Fibroblast of lung (primary cell): ENCODE measurements around the gene INIP. TPM values are rescaled to one million over a fixed set of nuclear protein-coding genes. Genes with fewer than 3 reads are reported as not detected.

Source experiments
- DNase-seq, 2 donors: peaks; one replicate each; pipeline versions ENCODE4 v3.0.0 to v3.0.0-alpha.2; 2010; ENCODE audit warnings: low read depth in 2 of 2
- H2AFZ ChIP-seq: 2 replicates; pipeline ENCODE4 v1.5.1; 2012; ENCODE audit warnings: low read length, control low read depth, inconsistent platforms
- H3K27ac ChIP-seq: 2 replicates; pipeline ENCODE4 v1.5.1; 2011; ENCODE audit warnings: low read length, control low read depth; ENCODE audit not compliant: insufficient read depth
- H3K27me3 ChIP-seq: 2 replicates; pipeline ENCODE4 v1.5.1; 2011; ENCODE audit warnings: mild to moderate bottlenecking, low read length; ENCODE audit not compliant: control insufficient read depth, insufficient read depth
- H3K36me3 ChIP-seq: 2 replicates; pipeline ENCODE4 v1.5.1; 2011; ENCODE audit warnings: low read length; ENCODE audit not compliant: control insufficient read depth, insufficient read depth
- H3K4me1 ChIP-seq: 2 replicates; pipeline ENCODE4 v1.5.1; 2011; ENCODE audit warnings: low read length; ENCODE audit not compliant: control insufficient read depth, insufficient read depth; ENCODE audit errors: extremely low read depth
- H3K4me2 ChIP-seq: 2 replicates; pipeline ENCODE4 v1.5.1; 2011; ENCODE audit warnings: low read length, control low read depth; ENCODE audit not compliant: insufficient read depth; ENCODE audit errors: extremely low read depth
- H3K4me3 ChIP-seq, 4 experiments: fragments of 200-600 bp in 1 of 4; sonication (generic) in 1 of 4; replicated peaks in 1 of 4; 2 replicates each; pipeline ENCODE4 v1.5.1; 2011 to 2016; ENCODE audit warnings: low read length in 4 of 4, low read depth in 3 of 4, mild to moderate bottlenecking in 3 of 4, control low read depth in 2 of 4, inconsistent platforms in 1 of 4, mixed read lengths in 1 of 4; ENCODE audit not compliant: insufficient read depth in 1 of 4; ENCODE audit errors: control extremely low read depth in 1 of 4
- H3K79me2 ChIP-seq: 2 replicates; pipeline ENCODE4 v1.5.1; 2012; ENCODE audit warnings: mild to moderate bottlenecking, low read length, inconsistent platforms; ENCODE audit not compliant: control insufficient read depth, insufficient read depth
- H3K9ac ChIP-seq: 2 replicates; pipeline ENCODE4 v1.5.1; 2011; ENCODE audit warnings: mild to moderate bottlenecking, low read length, control low read depth; ENCODE audit not compliant: insufficient read depth
- H3K9me3 ChIP-seq: 2 replicates; pipeline ENCODE4 v1.5.1; 2012; ENCODE audit warnings: low read depth, low read length; ENCODE audit not compliant: control insufficient read depth, insufficient read depth
- H4K20me1 ChIP-seq: 2 replicates; pipeline ENCODE4 v1.5.1; 2011; ENCODE audit warnings: low read length; ENCODE audit not compliant: control insufficient read depth, insufficient read depth; ENCODE audit errors: extremely low read depth
- EZH2 ChIP-seq: IDR thresholded peaks from 2 replicates; pipeline ENCODE4 v1.5.1; 2012; ENCODE audit warnings: low read length, control low read depth, mild to moderate bottlenecking; ENCODE audit errors: missing control alignments
- polyA plus RNA-seq, 2 donors: library from polyadenylated mRNA; depleted of rRNA in 1 of 2; stranded (reverse) in 1 of 2; unstranded in 1 of 2; fragments of >200 nt; gene quantifications; 2 replicates each; pipeline ENCODE4 v1.2.1, GENCODE V29; 2011 to 2012; ENCODE audit warnings: missing spikeins in 1 of 2
- total RNA-seq: library from RNA; depleted of rRNA; stranded (reverse); fragments of >200 nt; gene quantifications from 2 replicates; pipeline ENCODE4 v1.2.1, GENCODE V29; 2014
- TF ChIP-seq, protein P1 (sequence below), 2 donors: IDR thresholded peaks in 1 of 2; conservative IDR thresholded peaks in 1 of 2; 1 replicate in 1 of 2; 2 replicates in 1 of 2; pipeline ENCODE4 v1.5.1; 2011 to 2012; ENCODE audit warnings: low read length in 2 of 2, control low read depth in 1 of 2, inconsistent platforms in 1 of 2, low read depth in 1 of 2, mild to moderate bottlenecking in 1 of 2

INIP gene
- total and polyA plus RNA-seq, 2 donors (not counting 1 experiment from before 2014, with no cell fraction given) = 14.4 to 24.1 TPM

DNA sequence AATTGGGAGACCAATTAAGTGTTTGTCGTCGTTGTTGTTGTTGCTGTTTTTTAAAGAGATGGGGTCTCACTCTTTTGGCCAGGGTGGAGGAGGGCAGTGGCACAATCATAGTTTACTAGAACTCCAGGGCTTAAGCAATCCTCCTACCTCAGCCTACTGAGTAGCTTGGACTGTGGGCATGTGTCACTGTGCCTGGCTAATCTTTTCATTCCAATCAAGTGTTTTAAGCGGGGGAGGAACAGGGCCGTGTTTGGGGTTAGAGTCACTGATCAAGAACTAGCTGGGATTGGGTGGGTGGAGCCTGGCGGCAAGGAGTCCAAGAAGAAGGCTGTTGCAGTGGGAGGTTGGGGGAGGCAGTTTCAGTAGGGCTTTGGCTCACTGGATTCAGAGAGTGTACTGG, 46.4 kb upstream of the INIP start:
- Histone ChIP-seq H3K27ac (no peak overlapping the region), H3K4me1 (peaks cover 12% of the 10 kb centered on the region), H3K4me2 (peak overlapping the region; percentile 32), H4K20me1 (no peaks in the 10 kb centered on the region), H3K9ac (no peak overlapping the region), H3K36me3 (no peaks in the 10 kb centered on the region), H3K27me3 (no peaks in the 10 kb centered on the region), H3K79me2 (peaks cover 1% of the 10 kb centered on the region), H2AFZ (no peak overlapping the region), H3K9me3 (no peaks in the 10 kb centered on the region), H3K4me3 (no peak overlapping the region)
- peak in 1 of 2 donors; percentile 91 for DNase-seq
- TF ChIP-seq, protein P1, sequence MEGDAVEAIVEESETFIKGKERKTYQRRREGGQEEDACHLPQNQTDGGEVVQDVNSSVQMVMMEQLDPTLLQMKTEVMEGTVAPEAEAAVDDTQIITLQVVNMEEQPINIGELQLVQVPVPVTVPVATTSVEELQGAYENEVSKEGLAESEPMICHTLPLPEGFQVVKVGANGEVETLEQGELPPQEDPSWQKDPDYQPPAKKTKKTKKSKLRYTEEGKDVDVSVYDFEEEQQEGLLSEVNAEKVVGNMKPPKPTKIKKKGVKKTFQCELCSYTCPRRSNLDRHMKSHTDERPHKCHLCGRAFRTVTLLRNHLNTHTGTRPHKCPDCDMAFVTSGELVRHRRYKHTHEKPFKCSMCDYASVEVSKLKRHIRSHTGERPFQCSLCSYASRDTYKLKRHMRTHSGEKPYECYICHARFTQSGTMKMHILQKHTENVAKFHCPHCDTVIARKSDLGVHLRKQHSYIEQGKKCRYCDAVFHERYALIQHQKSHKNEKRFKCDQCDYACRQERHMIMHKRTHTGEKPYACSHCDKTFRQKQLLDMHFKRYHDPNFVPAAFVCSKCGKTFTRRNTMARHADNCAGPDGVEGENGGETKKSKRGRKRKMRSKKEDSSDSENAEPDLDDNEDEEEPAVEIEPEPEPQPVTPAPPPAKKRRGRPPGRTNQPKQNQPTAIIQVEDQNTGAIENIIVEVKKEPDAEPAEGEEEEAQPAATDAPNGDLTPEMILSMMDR (conservative IDR thresholded peaks at IDR 0.05 in 1 of 2, IDR thresholded peaks at IDR 0.05 in 1 of 2; ENCODE audit: low read depth in 1 of 2, low read length in 2 of 2) = no peak
- TF ChIP-seq EZH2 = no peak

DNA sequence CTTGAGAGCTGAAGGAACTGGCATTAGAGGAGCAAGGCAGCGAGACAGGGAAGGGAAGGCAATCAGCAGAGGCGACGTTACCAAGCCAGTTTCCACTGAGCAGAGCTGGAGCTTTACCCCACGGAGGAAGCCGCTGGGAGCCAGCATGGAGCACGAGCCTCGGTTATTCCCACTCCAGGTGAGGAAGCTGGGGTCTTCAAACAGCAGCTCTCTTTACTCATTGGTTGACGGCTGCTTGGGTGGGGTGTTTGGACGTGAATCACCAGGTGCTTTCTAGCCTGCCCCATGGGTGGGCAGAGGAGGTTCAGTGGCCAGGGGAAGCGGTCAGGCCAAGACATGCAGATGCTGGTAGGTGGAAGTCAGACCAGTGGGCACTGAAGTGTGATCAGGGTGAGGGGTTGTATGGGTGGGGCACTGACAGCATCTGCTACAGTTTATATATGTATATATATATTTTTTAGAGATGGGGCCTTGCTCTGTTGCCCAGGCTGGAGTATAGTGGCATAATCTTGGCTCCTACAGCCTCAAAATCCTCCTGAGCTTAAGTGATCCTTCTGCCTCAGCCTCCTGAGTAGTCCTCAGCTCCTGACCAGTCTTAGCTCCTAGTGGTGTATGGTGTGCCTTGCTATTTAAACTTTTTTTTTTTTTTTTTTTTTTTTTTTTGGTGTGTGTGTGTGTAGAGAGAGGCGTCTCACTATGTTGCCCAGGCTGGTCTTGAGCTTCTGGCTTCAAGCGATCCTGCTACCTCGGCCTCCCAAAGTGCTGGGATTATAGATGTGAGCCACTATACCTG, 45.0 kb upstream of the INIP start:
- H3K79me2 ChIP-seq = peaks cover 1% of the 10 kb centered on the region
- no peak overlapping the region for H2AFZ ChIP-seq
- H3K4me3 ChIP-seq = no peak overlapping the region
- H3K27ac ChIP-seq = no peak overlapping the region
- H3K9me3 ChIP-seq = no peaks in the 10 kb centered on the region
- H3K9ac ChIP-seq = no peak overlapping the region
- H4K20me1 ChIP-seq = no peaks in the 10 kb centered on the region
- DNase-seq = no peak
- H3K4me2 ChIP-seq = no peak overlapping the region
- no peaks in the 10 kb centered on the region for H3K27me3 ChIP-seq
- TF ChIP-seq EZH2 = no peak
- TF ChIP-seq, protein P1 (conservative IDR thresholded peaks at IDR 0.05 in 1 of 2, IDR thresholded peaks at IDR 0.05 in 1 of 2; ENCODE audit: low read depth in 1 of 2, low read length in 2 of 2) = no peak
- peaks cover 12% of the 10 kb centered on the region for H3K4me1 ChIP-seq
- H3K36me3 ChIP-seq = no peaks in the 10 kb centered on the region

- peaks cover 1% of the 10 kb centered on the region for H3K79me2 ChIP-seq
- H3K27me3 ChIP-seq = no peaks in the 10 kb centered on the region
Measured at GRCh38 chr9:112761912-112762655, 44.2 kb upstream of the INIP start.

More at GRCh38 chr9:112761912-112762655, 44.2 kb upstream of the INIP start:
- no peak for TF ChIP-seq EZH2
- TF ChIP-seq, protein P1 (conservative IDR thresholded peaks at IDR 0.05 in 1 of 2, IDR thresholded peaks at IDR 0.05 in 1 of 2; ENCODE audit: low read depth in 1 of 2, low read length in 2 of 2) = no peak
- no peaks in the 10 kb centered on the region for H3K36me3 ChIP-seq
- DNase-seq = peak; percentile 48 to 54
- H3K4me3 ChIP-seq = no peak overlapping the region
- H3K4me1 ChIP-seq = peaks cover 12% of the 10 kb centered on the region
- no peak overlapping the region for H3K9ac ChIP-seq
- peak overlapping the region; percentile 11 for H3K4me2 ChIP-seq
- no peak overlapping the region for H2AFZ ChIP-seq
- no peak overlapping the region for H3K27ac ChIP-seq
- no peaks in the 10 kb centered on the region for H3K9me3 ChIP-seq
- no peaks in the 10 kb centered on the region for H4K20me1 ChIP-seq
